Keratinocyte (primary cell): Measurements from ENCODE around the gene RHEX. TPM values are rescaled to one million over a fixed set of nuclear protein-coding genes. Genes with fewer than 3 reads are reported as not detected.

ENCODE experiments used
- DNase-seq: peaks from one replicate; pipeline ENCODE4 v3.0.0-alpha.2; 2011; ENCODE audit warnings: low read depth, missing footprints, low spot score
- FAIRE-seq: peaks from 2 replicates; lab custom pipeline; 2011; peaks lifted over from hg19 to GRCh38; lab: Jason Lieb, UNC
- H2AFZ ChIP-seq: 2 replicates; pipeline ENCODE4 v1.6.0; 2012; ENCODE audit warnings: low read length, control low read depth, inconsistent platforms; ENCODE audit not compliant: control insufficient read depth
- H3K27ac ChIP-seq: 2 replicates; pipeline ENCODE4 v1.5.1; 2011; ENCODE audit warnings: low read length; ENCODE audit not compliant: control insufficient read depth, insufficient read depth
- H3K27me3 ChIP-seq: 3 replicates; pipeline ENCODE4 v1.6.0; 2011; ENCODE audit warnings: low read length; ENCODE audit not compliant: control insufficient read depth, insufficient read depth; ENCODE audit errors: extremely low read depth
- H3K36me3 ChIP-seq, 2 experiments: 2 replicates in 1 of 2; 3 replicates in 1 of 2; pipeline ENCODE4 v1.5.1; 2011; ENCODE audit warnings: low read length in 2 of 2, mild to moderate bottlenecking in 1 of 2; ENCODE audit not compliant: control insufficient read depth in 2 of 2, insufficient read depth in 2 of 2; ENCODE audit errors: extremely low read depth in 1 of 2
- H3K4me1 ChIP-seq: 3 replicates; pipeline ENCODE4 v1.5.1; 2011; ENCODE audit warnings: low read length; ENCODE audit not compliant: control insufficient read depth, insufficient read depth; ENCODE audit errors: extremely low read depth
- H3K4me2 ChIP-seq: 3 replicates; pipeline ENCODE4 v1.6.0; 2011; ENCODE audit warnings: low read depth, low read length; ENCODE audit not compliant: control insufficient read depth, insufficient read depth; ENCODE audit errors: extremely low read depth
- H3K4me3 ChIP-seq, 3 experiments: fragments of 200-600 bp in 1 of 3; sonication (generic) in 1 of 3; 2 replicates in 2 of 3; 3 replicates in 1 of 3; pipeline ENCODE4 v1.5.1; 2011 to 2016; ENCODE audit warnings: low read length in 3 of 3, mild to moderate bottlenecking in 3 of 3, control low read depth in 2 of 3, inconsistent platforms in 1 of 3, low read depth in 1 of 3, mixed read lengths in 1 of 3, mixed run types in 1 of 3, moderate library complexity in 1 of 3; ENCODE audit not compliant: control insufficient read depth in 2 of 3, insufficient read depth in 2 of 3; ENCODE audit errors: extremely low read depth in 1 of 3
- H3K79me2 ChIP-seq: 2 replicates; pipeline ENCODE4 v1.6.0; 2012; ENCODE audit warnings: low read length; ENCODE audit not compliant: control insufficient read depth, insufficient read depth
- H3K9ac ChIP-seq: 3 replicates; pipeline ENCODE4 v1.6.0; 2011; ENCODE audit warnings: low read length; ENCODE audit not compliant: control insufficient read depth, insufficient read depth; ENCODE audit errors: extremely low read depth
- H3K9me1 ChIP-seq: 3 replicates; pipeline ENCODE4 v1.6.0; 2011; ENCODE audit warnings: low read length; ENCODE audit not compliant: control insufficient read depth, insufficient read depth; ENCODE audit errors: extremely low read depth
- H3K9me3 ChIP-seq: 2 replicates; pipeline ENCODE4 v1.5.1; 2012; ENCODE audit warnings: low read depth, low read length; ENCODE audit not compliant: control insufficient read depth
- H4K20me1 ChIP-seq: 3 replicates; pipeline ENCODE4 v1.6.0; 2011; ENCODE audit warnings: low read length; ENCODE audit not compliant: control insufficient read depth, insufficient read depth; ENCODE audit errors: extremely low read depth
- EZH2 ChIP-seq: IDR thresholded peaks from one replicate; pipeline ENCODE4 v1.6.1; 2012; ENCODE audit warnings: inconsistent platforms, mild to moderate bottlenecking, low read length, moderate library complexity
- dilution Hi-C: fragments of 300-500 bp; cut with MboI; formaldehyde crosslinking; loops from one replicate; pipeline ENCODE4 v1.7.0; 2020; ENCODE audit warnings: low sequenced_read_pairs; ENCODE audit not compliant: extremely low pct_ligation_motif_present
- polyA plus RNA-seq, 5 experiments: library from polyadenylated mRNA; depleted of rRNA in 3 of 5; stranded (reverse) in 3 of 5; stranded (forward) in 1 of 5; unstranded in 1 of 5; fragments of >200 nt; gene quantifications; 1 replicate in 1 of 5; 2 replicates in 3 of 5; 3 replicates in 1 of 5; pipeline versions ENCODE4 v1.2.1 to v1.2.3, GENCODE V29; 2011 to 2012; ENCODE audit warnings: missing spikeins in 2 of 5, low read depth in 1 of 5, low replicate concordance in 1 of 5
- TF ChIP-seq, protein P1 (sequence below), 3 experiments: IDR thresholded peaks in 1 of 3; conservative IDR thresholded peaks in 1 of 3; optimal IDR thresholded peaks in 1 of 3; 2 replicates in 2 of 3; 3 replicates in 1 of 3; pipeline versions ENCODE3 to v1.5.1; 2011; ENCODE audit warnings: low read length in 3 of 3, mild to moderate bottlenecking in 3 of 3, moderate library complexity in 2 of 3, control low read depth in 1 of 3, inconsistent platforms in 1 of 3; ENCODE audit not compliant: insufficient read depth in 2 of 3; ENCODE audit errors: extremely low read depth in 1 of 3

RHEX gene
- polyA plus RNA-seq, 1 donor (not counting 4 experiments of a cell fraction or from before 2014, with no cell fraction given) = not detected

DNA sequence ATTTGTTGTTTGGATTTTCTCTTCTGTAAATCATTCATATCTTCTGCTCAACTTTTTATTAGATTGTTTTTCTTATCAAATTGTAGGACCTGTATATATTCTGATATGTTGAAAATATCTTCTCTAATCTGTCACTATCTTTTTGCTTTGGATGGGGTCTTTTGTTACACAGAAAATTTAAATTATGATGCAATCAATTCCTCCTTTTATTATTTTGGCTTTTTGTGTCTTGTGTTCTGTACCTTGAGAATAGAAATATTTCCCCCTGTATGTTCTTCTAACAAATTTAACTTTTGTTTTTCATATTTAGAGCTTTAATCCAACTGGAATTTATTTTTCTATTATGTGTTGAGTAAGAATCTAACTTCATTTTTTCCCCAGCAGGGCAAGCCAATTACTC, 67.4 kb downstream of the RHEX start:
- no peak overlapping the region for H3K4me2 ChIP-seq
- H3K4me3 ChIP-seq = no peak overlapping the region
- no peak overlapping the region for H3K9ac ChIP-seq
- H3K79me2 ChIP-seq = no peaks in the 10 kb centered on the region
- peaks cover 26% of the 10 kb centered on the region for H3K27me3 ChIP-seq
- no peaks in the 10 kb centered on the region for H3K9me1 ChIP-seq
- H4K20me1 ChIP-seq = no peaks in the 10 kb centered on the region
- H3K9me3 ChIP-seq = no peaks in the 10 kb centered on the region
- no peak for DNase-seq
- FAIRE-seq = no peak
- no peak overlapping the region for H2AFZ ChIP-seq
- no peak for TF ChIP-seq EZH2
- TF ChIP-seq, protein P1, sequence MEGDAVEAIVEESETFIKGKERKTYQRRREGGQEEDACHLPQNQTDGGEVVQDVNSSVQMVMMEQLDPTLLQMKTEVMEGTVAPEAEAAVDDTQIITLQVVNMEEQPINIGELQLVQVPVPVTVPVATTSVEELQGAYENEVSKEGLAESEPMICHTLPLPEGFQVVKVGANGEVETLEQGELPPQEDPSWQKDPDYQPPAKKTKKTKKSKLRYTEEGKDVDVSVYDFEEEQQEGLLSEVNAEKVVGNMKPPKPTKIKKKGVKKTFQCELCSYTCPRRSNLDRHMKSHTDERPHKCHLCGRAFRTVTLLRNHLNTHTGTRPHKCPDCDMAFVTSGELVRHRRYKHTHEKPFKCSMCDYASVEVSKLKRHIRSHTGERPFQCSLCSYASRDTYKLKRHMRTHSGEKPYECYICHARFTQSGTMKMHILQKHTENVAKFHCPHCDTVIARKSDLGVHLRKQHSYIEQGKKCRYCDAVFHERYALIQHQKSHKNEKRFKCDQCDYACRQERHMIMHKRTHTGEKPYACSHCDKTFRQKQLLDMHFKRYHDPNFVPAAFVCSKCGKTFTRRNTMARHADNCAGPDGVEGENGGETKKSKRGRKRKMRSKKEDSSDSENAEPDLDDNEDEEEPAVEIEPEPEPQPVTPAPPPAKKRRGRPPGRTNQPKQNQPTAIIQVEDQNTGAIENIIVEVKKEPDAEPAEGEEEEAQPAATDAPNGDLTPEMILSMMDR (optimal IDR thresholded peaks at IDR 0.05 in 1 of 3, IDR thresholded peaks at IDR 0.05 in 1 of 3, conservative IDR thresholded peaks at IDR 0.05 in 1 of 3; ENCODE audit: extremely low read depth in 1 of 3, insufficient read depth in 2 of 3, low read length in 3 of 3) = no peak
- dilution Hi-C loops = no loop called here
- peaks cover 9% of the 10 kb centered on the region for H3K4me1 ChIP-seq
- H3K27ac ChIP-seq = no peak overlapping the region
- no peaks in the 10 kb centered on the region for H3K36me3 ChIP-seq

DNA sequence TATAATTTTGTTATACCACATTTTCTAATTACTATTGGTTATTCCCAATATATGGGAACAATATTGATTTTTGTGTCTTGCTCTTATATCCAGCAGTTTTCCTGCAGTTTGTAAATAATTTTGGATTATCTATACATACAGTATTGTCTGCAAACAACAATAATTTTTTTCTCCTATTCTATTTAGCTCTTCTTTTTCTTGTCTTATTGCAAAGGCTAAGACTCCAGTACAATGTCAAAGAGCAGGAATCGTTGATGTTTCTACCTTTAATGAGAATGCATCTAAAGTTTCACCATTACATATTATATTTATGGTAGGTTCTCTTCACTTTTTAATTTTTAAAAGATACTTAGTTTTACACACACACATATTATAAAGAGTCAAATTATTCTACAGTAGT, 68.3 kb downstream of the RHEX start:
- H4K20me1 ChIP-seq = no peaks in the 10 kb centered on the region
- no peaks in the 10 kb centered on the region for H3K36me3 ChIP-seq
- TF ChIP-seq, protein P1 (optimal IDR thresholded peaks at IDR 0.05 in 1 of 3, IDR thresholded peaks at IDR 0.05 in 1 of 3, conservative IDR thresholded peaks at IDR 0.05 in 1 of 3; ENCODE audit: extremely low read depth in 1 of 3, insufficient read depth in 2 of 3, low read length in 3 of 3) = no peak
- TF ChIP-seq EZH2 = no peak
- H3K9me3 ChIP-seq = no peaks in the 10 kb centered on the region
- H3K9me1 ChIP-seq = no peaks in the 10 kb centered on the region
- DNase-seq (no peak), FAIRE-seq (no peak)
- dilution Hi-C loops = no loop called here
- peaks cover 9% of the 10 kb centered on the region for H3K4me1 ChIP-seq
- no peaks in the 10 kb centered on the region for H3K79me2 ChIP-seq
- no peak overlapping the region for H3K4me3 ChIP-seq
- H3K27me3 ChIP-seq = peaks cover 21% of the 10 kb centered on the region
- H3K27ac ChIP-seq = no peak overlapping the region
- no peak overlapping the region for H2AFZ ChIP-seq
- no peak overlapping the region for H3K4me2 ChIP-seq
- H3K9ac ChIP-seq = no peak overlapping the region
